Skeletal muscle satellite cell (primary cell): Measurements from ENCODE around the gene GALNT3.

Source experiments
- H3K27me3 ChIP-seq: 2 replicates; pipeline ENCODE4 v1.7.0; 2013; ENCODE audit warnings: low read length; ENCODE audit not compliant: control insufficient read depth, insufficient read depth
- H3K36me3 ChIP-seq: 2 replicates; pipeline ENCODE4 v1.7.0; 2013; ENCODE audit warnings: mild to moderate bottlenecking, control low read depth, low read length; ENCODE audit not compliant: insufficient read depth
- H3K4me1 ChIP-seq: 2 replicates; pipeline ENCODE4 v1.7.0; 2013; ENCODE audit warnings: low read length; ENCODE audit not compliant: control insufficient read depth, insufficient read depth
- H3K4me2 ChIP-seq: 2 replicates; pipeline ENCODE4 v1.7.0; 2013; ENCODE audit warnings: mild to moderate bottlenecking, low read length
- H3K4me3 ChIP-seq: 2 replicates; pipeline ENCODE4 v1.7.0; 2013; ENCODE audit warnings: low read length
- H3K9ac ChIP-seq: 2 replicates; pipeline ENCODE4 v1.7.0; 2013; ENCODE audit warnings: mild to moderate bottlenecking, low read depth, low read length, moderate library complexity
- H3K9me3 ChIP-seq: replicated peaks from 2 replicates; pipeline ENCODE4 v1.7.0; 2013; ENCODE audit warnings: mild to moderate bottlenecking, control low read depth, low read length

Gene GALNT3

GRCh38 chr2:165718610-165719210 is 75.3 kb downstream of the GALNT3 start:
- H3K4me2 ChIP-seq: no peak overlapping the region
- H3K9ac ChIP-seq: no peak overlapping the region
- peaks cover 22% of the 10 kb centered on the region for H3K4me1 ChIP-seq
- no peaks in the 10 kb centered on the region for H3K27me3 ChIP-seq
- H3K9me3 ChIP-seq: no peaks in the 10 kb centered on the region
- no peak overlapping the region for H3K4me3 ChIP-seq
- no peaks in the 10 kb centered on the region for H3K36me3 ChIP-seq

DNA sequence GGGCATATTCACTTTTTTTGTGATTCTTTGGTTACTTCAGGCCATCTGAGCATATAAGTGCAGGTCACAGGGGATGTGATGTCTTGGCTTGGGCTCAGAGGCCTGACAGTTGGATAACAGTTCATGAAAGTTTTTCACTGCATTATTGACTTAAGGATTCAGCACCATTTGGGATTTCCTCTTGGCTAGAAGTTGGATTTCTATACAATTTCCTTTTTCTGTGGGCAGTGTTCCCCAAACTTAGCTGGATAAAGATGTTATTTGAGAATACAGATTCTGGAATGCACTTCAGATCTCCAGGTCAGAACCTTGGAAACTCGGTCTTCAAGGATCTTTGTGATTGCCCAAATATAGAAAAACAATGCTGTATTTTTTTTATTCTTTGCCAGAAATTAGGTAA is 78.0 kb downstream of the GALNT3 start:
- Histone ChIP-seq H3K36me3 (no peaks in the 10 kb centered on the region), H3K9me3 (no peaks in the 10 kb centered on the region), H3K4me1 (peaks cover 12% of the 10 kb centered on the region), H3K4me2 (no peak overlapping the region), H3K27me3 (no peaks in the 10 kb centered on the region), H3K4me3 (no peak overlapping the region), H3K9ac (no peak overlapping the region)

GRCh38 chr2:165706960-165707487 is 87.0 kb downstream of the GALNT3 start:
- Histone ChIP-seq H3K9me3 (no peaks in the 10 kb centered on the region), H3K4me2 (no peak overlapping the region), H3K9ac (no peak overlapping the region), H3K27me3 (no peaks in the 10 kb centered on the region), H3K4me1 (no peaks in the 10 kb centered on the region), H3K36me3 (no peaks in the 10 kb centered on the region), H3K4me3 (no peak overlapping the region)

DNA sequence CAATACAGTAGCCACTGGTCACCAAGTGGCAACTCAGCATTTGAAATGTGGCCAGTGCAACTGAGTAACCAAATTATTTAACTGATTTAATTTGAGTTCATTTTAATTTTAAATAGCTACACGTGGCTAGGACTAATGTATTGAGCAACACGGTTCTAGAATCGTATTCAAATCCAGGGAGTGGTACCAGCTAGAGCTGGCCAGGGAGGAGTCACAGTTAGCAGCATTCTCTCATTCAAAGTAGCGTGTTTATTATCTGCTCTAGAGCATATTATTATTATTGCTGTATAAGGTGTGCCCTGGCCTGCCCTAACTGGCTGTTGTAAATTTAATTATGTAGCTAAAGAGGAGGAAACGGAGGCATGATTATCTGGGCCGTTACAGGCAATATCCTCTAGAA is 92.9 kb downstream of the GALNT3 start:
- no peak overlapping the region for H3K4me3 ChIP-seq
- H3K36me3 ChIP-seq: no peaks in the 10 kb centered on the region
- H3K27me3 ChIP-seq: no peaks in the 10 kb centered on the region
- no peaks in the 10 kb centered on the region for H3K4me1 ChIP-seq
- no peak overlapping the region for H3K9ac ChIP-seq
- no peaks in the 10 kb centered on the region for H3K9me3 ChIP-seq
- H3K4me2 ChIP-seq: no peak overlapping the region

GRCh38 chr2:165700531-165700930 is 93.5 kb downstream of the GALNT3 start:
- no peaks in the 10 kb centered on the region for H3K27me3 ChIP-seq
- H3K9ac ChIP-seq: no peak overlapping the region
- H3K36me3 ChIP-seq: no peaks in the 10 kb centered on the region
- H3K4me2 ChIP-seq: no peak overlapping the region
- H3K4me3 ChIP-seq: no peak overlapping the region
- H3K4me1 ChIP-seq: no peaks in the 10 kb centered on the region
- no peaks in the 10 kb centered on the region for H3K9me3 ChIP-seq

- H3K27me3 ChIP-seq: no peaks in the 10 kb centered on the region
- no peaks in the 10 kb centered on the region for H3K36me3 ChIP-seq
- H3K4me1 ChIP-seq: no peaks in the 10 kb centered on the region
- no peaks in the 10 kb centered on the region for H3K9me3 ChIP-seq
- H3K9ac ChIP-seq: no peak overlapping the region
- H3K4me3 ChIP-seq: no peak overlapping the region
- no peak overlapping the region for H3K4me2 ChIP-seq
These were observed 94.1 kb downstream of the GALNT3 start for GRCh38 chr2:165699946-165700345.

DNA sequence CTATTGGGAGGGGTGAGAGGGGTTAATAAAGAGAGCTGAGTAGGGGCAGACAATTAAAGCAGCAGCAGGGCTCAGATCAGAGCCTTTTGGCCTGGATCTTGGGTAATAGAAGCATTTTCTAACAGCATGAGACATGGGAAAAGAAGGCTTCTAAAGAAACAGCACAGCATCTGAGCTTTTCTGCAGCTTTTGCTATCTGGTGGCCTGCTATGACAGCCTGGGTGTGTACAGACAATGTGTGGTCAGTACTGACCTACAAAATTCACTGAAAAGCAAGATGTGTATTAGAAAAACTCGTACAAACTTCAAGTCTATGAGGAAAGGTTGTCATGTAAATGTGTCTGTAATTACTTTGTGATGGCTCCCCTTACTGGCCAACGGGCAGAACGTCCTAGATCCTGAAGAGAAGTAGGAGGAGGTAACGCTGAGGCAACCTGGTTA is 95.6 kb downstream of the GALNT3 start:
- H3K4me3 ChIP-seq: no peak overlapping the region
- no peaks in the 10 kb centered on the region for H3K27me3 ChIP-seq
- H3K4me2 ChIP-seq: no peak overlapping the region
- no peaks in the 10 kb centered on the region for H3K4me1 ChIP-seq
- no peaks in the 10 kb centered on the region for H3K9me3 ChIP-seq
- no peaks in the 10 kb centered on the region for H3K36me3 ChIP-seq
- no peak overlapping the region for H3K9ac ChIP-seq

GRCh38 chr2:165697748-165698443 is 96.2 kb downstream of the GALNT3 start:
- H3K27me3 ChIP-seq: no peaks in the 10 kb centered on the region
- no peaks in the 10 kb centered on the region for H3K36me3 ChIP-seq
- H3K9ac ChIP-seq: no peak overlapping the region
- no peaks in the 10 kb centered on the region for H3K4me1 ChIP-seq
- no peaks in the 10 kb centered on the region for H3K9me3 ChIP-seq
- H3K4me3 ChIP-seq: no peak overlapping the region
- H3K4me2 ChIP-seq: no peak overlapping the region
